ENCODE data around the gene SLC6A11.

DNA sequence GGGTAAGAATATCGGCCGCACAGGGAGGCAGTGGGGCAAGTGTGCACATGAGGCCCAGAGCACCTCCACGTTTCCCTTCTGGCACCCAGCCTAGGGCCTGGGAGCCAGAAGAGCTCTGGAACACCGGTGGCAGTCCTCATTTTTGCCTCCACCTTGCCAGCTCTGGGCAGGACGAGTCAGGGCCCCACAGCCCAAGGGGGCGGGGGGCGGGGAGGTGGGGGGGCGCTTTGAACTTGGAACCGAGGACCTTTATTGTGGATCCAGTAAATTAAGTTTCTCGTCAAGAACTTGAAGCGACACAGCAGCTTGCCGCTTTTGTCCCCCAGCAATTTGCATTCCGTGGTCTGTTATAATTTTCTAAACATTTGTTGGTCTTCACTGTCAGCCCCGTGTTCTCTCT, 66.8 kb downstream of the SLC6A11 start:
- TF ChIP-seq, protein P1, sequence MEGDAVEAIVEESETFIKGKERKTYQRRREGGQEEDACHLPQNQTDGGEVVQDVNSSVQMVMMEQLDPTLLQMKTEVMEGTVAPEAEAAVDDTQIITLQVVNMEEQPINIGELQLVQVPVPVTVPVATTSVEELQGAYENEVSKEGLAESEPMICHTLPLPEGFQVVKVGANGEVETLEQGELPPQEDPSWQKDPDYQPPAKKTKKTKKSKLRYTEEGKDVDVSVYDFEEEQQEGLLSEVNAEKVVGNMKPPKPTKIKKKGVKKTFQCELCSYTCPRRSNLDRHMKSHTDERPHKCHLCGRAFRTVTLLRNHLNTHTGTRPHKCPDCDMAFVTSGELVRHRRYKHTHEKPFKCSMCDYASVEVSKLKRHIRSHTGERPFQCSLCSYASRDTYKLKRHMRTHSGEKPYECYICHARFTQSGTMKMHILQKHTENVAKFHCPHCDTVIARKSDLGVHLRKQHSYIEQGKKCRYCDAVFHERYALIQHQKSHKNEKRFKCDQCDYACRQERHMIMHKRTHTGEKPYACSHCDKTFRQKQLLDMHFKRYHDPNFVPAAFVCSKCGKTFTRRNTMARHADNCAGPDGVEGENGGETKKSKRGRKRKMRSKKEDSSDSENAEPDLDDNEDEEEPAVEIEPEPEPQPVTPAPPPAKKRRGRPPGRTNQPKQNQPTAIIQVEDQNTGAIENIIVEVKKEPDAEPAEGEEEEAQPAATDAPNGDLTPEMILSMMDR (IDR thresholded peaks at IDR 0.05 in 2 of 3, conservative IDR thresholded peaks at IDR 0.05 in 1 of 3; ENCODE audit: insufficient read depth in 2 of 3, low read depth in 1 of 3, low read length in 3 of 3) = no peak
- TF ChIP-seq MIER1 (IDR thresholded peaks at IDR 0.05; ENCODE audit: low read depth) = no peak
- TF ChIP-seq ZNF124 (CRISPR knock-in tag; IDR thresholded peaks at IDR 0.05) = no peak
- no peak for TF ChIP-seq EGR1 (conservative IDR thresholded peaks at IDR 0.05)
- TF ChIP-seq JUNB (CRISPR knock-in tag; conservative IDR thresholded peaks at IDR 0.05) = no peak
- TF ChIP-seq SIN3B (IDR thresholded peaks at IDR 0.05; ENCODE audit: low read depth) = no peak
- TF ChIP-seq CEBPG (CRISPR knock-in tag; IDR thresholded peaks at IDR 0.05) = no peak
- no peak for TF ChIP-seq CEBPG (tag; conservative IDR thresholded peaks at IDR 0.05 in 1 of 2, IDR thresholded peaks at IDR 0.05 in 1 of 2)
- TF ChIP-seq KDM5B (IDR thresholded peaks at IDR 0.05; ENCODE audit: insufficient replicate concordance, low read depth, low read length) = no peak

Data from K562 (cell line).